ENCODE measurements around the gene TMEM191B.
A peak's percentile ranks its signal among the peaks of the same experiment; 100 is the strongest.
"Not testable (repeated sequence)": the region's sequence is repeated elsewhere in the genome, so short reads cannot be mapped to it uniquely, and the experiment has no call there.

TMEM191B gene

DNA sequence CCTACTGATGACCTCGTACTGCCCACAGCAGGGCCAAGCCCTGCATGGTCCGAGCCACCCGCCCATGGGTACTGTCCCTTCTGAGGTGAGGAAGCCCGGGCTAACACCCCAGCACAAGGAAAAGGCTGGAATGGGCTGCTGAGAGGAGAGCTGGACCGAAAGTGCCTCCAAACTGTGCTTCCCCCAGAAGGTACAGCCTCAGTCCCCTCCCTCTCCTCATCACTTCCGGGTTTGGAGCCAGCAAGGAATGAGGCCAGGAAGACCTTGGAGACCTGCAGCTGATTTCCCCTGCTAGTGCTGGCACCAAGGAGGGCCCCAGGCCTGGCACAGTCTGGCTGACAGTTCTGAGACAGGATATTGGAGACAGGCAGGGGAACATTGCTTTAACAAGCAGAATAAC lies 31.3 kb downstream of the TMEM191B start:
- DNase-seq: not testable (repeated sequence)

DNA sequence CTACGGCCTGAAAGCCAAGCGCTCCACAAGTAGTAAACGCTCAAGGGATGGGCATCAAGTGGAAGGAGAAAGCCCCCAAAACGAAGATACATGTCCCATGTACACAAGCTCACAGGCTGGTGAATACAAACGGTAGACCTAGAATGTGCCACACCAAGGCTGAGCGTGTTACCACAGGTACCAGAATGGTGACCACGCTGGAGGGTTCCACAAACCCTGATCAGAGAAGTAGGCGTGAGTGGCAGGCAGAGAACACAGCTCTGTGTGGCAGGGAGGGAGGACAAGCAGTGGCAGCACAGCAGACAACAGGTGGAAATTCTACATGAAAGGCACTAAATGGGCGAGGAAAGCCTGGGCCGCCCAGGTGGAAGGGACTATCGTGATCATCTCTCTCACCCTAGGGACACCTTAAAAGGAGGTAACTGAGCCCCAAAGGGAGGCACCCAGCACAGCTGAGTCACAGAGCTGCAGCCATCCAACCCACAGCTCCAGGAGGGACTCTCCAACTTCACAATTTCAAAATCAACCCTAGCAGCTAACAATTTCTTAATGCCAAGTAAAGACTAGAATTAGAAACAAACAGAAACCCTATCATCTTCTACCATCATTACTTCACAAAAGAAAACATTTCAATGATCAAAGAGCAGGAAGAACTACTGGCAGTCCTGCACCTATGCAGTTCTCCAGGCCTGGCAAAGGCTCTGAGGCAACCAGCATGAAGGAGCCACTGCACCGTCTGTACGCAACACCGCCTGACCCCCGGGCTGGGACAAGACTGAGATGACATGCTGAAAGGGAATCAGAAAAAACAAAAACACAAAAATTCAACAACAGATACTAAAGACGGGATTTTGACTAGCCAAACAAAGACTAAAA lies 32.7 kb downstream of the TMEM191B start:
- DNase-seq: not testable (repeated sequence)

DNA sequence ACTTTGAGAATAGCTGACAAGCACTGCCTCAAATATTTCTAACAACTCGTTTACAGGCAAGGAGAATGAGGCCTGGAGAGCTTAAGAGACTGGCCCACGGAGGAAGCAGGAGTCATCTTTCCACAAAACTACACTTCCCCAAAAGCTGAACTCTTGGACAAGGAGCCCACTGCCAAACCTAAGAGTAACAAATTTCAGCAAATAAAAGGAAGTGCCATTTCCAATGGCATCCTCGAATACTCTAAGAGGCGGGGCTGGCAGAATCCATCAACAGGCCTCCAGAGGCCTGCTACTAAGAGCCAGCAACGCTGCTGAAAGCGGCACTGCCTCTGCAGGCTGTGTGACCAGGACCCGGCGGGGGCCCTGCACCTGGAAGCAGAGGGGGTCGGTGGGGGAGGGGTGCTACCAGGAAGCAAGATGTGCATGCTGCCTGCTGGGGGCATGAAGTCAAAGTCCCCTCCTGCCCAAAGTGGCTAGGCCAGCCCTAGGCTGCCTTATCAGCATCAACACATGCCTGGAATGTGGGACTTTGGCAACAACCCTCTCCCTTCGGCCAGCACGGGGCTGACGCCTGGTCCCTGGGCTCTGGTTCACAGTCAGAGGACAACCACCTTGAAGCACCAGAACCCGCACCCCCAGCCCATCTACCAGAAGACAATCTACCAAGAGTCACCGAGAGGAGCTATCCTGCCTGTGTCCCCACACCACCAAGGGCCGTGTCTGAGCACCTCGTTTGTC lies 43.1 kb downstream of the TMEM191B start:
- DNase-seq: not testable (repeated sequence)

DNA sequence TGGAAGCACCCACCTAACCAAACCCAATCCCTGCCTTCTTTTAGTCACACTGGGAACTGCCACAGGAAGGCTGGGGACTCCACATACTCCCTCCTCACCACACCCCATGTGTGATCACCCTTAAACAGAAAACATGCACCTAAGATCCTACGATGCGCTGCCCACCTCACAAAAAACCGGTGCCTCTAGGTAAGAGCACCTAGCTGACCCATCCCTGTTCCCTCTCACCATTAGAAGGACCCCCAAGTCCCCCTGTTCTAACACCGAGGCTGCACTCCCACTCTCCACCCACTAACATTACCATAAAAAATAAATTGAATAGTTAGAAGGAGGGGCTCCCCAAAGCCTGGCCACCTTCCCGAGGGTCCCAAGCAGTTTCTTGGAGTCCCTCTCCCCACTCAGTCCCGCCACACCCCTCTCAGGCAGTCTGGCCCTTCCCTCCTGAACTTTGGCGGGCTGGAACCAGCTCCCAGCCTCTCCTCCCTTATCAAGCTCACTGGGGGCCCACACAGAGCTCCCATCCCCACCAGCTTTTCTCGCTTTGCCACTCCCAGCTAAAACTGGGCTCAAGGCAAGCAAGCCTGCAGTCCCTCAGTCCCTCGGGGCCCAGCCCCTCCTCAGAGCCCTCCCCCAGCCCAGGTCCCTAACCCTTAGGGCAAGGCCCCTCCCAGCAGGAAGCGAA lies 46.0 kb downstream of the TMEM191B start:
- not testable (repeated sequence) for DNase-seq

DNA sequence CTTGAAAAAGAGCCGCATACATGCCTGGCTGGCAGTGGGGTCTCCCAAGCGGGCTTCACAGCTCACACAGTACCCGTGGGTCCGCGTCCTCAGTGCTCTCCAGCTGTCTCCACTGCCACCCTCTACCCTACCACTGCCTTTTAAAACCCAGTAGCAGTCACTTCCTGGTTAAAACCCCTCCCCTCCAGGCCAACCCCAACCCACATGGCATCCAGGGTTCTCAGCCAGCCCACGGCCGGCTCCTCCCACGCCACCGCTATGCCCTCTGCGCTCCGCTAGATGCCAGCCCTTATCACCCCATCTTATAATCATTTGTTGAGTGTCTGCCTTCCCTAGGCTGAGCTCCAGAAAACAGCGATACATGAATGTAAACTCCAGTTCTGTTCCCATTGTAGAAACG lies 47.0 kb downstream of the TMEM191B start:
- not testable (repeated sequence) for DNase-seq

DNA sequence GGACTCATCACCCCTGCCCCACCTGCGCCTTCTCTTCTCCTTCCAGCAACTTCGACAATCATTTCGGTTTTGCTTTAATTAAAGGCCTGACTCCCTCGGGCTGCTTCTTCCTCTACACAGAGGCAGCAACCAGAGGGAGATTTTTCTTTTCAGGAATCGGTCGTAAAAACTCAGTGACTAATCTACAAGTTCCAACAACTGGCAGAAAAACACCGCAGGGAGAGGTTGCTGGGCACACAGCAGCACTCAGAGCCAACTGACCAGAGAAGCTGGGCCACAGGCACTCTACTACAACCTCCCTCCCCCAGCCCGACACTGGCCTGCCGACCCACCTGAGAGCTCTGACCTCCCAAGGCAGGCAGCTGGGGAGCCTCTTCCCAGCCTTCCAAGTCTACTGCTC lies 48.1 kb downstream of the TMEM191B start:
- DNase-seq: not testable (repeated sequence)

DNA sequence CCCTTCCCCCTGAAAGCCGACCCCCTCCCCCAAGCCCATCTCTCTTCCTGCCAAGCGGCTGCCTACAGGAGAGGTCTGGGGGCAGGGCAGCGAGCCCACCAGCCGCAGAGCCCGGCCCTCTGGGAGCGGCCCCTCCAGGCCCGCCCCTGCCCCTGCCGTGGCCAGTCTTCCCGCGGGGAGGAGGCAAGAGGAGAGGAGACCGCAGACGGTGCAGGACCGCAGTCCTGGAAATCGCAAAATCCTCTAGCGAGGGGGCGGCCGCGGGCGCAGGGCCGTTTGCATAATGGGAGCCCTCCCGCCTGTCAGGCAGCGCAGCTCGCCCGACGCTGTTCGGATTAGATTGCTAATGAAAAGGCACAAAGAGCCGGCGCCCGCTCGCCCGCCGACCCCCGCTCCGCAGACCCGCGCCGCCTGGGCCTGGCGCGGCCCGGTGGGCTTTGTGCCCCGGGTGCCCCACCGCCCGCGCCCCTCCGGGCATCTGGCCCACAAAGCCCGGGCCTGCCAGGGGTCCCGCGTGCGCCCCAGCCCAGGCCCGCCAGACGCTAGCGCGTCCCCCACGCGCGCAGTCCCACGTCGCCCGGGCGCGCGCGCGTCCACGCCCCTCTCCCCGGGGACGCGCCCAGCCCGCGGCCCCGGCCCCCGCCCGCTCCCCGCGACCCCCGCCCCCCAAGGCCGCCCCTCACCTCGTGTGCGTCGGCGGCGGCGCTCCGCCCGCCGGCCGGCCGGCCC lies 49.7 kb downstream of the TMEM191B start:
- DNase-seq: not testable (repeated sequence)

DNA sequence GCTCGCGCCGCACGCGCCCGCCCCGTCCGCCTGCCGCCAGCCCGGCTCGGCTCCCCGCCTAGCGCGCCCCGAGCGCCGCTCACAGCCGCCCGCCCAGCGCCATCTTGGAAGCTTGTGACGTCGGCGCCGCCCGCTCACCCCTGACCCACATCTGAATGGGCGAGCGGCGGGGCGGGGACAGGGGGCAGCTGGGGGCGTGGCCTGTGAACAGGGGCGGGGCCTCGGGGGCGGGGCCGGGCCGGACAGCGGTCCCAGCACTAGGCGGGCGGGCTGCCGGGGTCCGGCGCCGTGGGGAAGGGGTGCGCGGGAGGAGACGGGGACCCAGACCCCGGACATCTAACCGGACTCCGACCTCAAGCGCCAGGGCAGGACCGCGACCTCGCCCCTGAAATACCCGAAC lies 50.2 kb downstream of the TMEM191B start:
- peak in 1 of 2 donors; percentile 5 for DNase-seq
